ENCODE measurements around the gene PTPRN2.

PTPRN2 gene

DNA sequence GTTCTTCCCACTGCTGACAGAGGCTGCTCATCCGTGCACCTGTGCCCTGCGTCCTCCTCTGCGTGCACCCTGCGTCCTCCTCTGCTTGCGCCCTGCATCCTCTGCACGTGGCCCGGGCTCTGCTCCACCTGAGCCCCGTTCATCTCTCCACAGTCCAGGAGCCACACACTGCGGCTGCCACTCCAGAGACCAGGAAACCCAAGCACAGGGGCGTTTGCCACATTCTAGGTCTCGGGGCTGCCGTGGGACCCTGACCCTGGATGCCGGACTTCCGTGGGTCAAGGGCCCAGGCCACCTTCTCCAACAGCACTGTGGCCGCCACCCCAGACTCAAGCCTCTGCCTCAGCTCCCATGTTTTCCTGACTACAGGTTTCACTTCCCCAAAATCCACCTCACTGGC, 460.4 kb downstream of the PTPRN2 start:
- DNase-seq (ENCODE audit: low read depth in 2 of 2, low spot score in 1 of 2) = no peak

DNA sequence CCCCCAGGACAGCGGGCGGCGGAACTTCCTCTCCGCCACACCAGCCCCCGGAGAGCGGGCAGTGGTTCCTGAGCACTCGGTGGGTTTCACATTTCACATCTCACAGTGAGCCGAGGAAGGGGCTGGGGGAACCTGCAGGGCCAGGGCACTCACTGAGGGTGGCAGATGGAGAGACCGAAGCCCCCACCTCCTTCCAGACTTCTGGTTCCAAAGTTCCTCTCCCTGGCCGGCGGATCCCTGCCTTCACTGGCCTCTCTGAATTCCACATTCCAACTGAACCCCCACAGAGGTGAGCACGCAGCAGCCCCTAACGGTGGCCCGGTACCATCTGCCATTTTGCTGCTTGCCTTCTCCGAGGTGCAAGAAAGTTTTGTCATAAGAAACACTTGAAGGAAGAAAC, 461.0 kb downstream of the PTPRN2 start:
- no peak for DNase-seq (ENCODE audit: low read depth in 2 of 2, low spot score in 1 of 2)

DNA sequence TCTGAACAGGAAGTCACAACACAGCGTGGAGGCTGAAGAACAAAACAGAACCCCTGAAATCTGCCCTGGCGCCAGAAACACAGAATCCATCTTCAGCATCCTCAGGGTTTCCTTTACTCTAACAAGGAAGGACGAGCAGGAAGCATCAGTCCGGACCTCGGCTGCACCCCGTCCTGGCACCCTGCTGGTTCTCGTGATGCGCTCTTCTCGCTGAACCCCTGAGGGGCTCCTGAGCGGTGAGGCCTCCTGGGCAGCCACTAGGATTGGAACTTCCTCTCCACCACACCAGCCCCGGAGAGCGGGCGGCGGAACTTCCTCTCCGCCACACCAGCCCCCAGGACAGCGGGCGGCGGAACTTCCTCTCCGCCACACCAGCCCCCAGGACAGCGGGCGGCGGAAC, 461.9 kb downstream of the PTPRN2 start:
- no peak for DNase-seq (ENCODE audit: low read depth in 2 of 2, low spot score in 1 of 2)

DNA sequence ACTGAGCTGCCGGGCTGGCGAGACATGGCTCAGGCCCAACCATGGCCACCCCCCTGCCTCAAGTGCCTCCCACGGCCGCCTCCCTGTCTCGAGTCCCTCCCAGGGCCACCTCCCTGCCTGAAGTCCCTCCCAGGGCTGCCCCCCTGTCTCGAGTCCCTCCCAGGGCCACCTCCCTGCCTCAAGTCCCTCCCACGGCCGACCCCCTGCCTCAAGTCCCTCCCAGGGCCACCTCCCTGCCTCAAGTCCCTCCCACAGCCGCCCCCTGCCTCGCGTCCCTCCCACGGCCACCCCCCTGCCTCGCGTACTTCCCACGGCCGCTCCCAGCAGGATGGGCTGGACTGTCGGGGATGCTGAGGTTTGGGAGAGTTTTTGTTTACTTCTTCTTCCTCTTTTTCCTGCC, 462.5 kb downstream of the PTPRN2 start:
- no peak for DNase-seq (ENCODE audit: low read depth in 2 of 2, low spot score in 1 of 2)

DNA sequence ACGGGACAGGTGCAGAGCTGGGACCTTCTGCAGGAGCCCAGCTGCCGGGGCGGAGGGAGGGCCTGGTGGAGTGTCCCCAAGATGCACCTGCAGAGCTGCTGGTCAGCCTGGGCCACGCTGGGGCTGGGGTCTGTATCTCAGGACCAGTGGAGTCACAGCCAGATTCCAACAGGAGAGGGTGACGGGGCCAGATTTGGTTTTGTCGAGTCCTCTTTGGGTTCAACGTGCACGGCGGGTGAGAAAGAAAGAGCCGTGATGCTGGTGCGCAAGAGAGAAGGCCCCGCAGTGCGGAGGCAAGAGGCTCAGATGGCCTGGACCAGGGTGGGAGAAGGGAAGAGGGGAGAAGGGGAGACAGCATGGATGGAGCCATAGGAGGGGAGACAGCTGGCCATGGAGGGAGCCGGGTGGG, 462.9 kb downstream of the PTPRN2 start:
- DNase-seq (ENCODE audit: low read depth in 2 of 2, low spot score in 1 of 2) = no peak

DNA sequence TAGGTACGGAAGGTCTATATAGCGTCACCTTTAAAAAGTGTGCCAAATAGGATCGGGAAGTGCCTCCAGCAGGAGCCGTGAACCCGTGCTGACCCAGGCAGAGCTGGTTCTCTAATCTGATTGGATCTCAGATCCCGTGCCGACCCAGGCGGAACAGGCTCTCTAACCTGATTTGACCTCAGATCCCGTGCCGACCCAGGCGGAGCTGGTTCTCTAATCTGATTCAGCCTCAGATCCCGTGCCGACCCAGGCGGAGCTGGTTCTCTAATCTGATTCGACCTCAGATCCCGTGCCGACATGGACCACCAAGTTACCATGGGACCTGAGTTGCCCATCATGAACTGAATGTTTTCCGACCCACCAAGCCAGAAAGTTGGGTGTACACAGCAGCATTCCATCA, 463.9 kb downstream of the PTPRN2 start:
- DNase-seq (ENCODE audit: low read depth in 2 of 2, low spot score in 1 of 2) = no peak

DNA sequence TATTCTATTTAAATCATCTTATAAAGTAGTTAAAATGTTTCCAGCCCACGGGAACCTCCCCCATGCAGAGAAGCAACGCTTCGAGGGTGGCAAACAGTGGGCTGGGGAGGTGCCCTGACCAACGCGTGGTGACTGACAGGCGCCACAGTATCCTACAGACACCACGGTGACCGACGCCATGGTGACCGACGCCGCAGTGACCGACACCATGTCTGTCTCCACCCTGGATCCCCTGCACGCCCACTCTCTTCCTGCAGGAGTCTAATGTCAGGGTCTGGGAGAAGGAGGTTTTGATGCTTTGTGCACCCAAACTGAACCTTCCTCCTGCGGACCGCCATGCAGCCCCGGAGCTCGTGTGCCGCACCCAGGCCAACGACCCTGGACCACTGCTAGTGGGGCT, 464.4 kb downstream of the PTPRN2 start:
- DNase-seq (ENCODE audit: low read depth in 2 of 2, low spot score in 1 of 2) = no peak

DNA sequence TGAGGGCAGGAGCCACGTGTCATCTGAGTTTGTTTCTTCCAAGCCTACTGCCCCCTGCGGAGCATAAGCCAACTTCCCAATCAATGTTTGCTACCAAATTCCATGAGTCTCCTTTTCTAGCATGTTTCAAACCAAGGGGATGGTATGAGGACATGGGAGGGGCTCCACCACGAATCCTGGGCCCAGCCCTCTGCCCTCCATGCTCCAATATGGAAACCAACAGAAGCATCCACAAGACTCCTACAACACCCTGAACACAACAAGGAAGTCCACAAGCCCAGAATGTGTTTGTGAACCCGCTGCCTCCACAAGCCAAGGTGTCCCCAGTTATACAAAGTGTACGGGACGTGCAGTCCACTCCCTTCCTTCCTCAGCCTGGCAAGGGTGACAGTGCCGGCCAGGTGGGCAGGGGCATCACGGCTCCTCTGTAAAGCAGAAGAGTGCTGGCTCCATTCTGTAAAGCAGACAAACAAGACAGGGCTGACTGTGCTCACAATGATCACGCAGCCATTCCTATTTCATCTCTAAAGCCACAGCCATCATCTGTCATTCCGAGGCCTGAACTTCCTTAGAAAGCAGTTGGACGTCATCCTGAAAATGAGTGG, 466.1 kb downstream of the PTPRN2 start:
- no peak for DNase-seq (ENCODE audit: low read depth in 2 of 2, low spot score in 1 of 2)

DNA sequence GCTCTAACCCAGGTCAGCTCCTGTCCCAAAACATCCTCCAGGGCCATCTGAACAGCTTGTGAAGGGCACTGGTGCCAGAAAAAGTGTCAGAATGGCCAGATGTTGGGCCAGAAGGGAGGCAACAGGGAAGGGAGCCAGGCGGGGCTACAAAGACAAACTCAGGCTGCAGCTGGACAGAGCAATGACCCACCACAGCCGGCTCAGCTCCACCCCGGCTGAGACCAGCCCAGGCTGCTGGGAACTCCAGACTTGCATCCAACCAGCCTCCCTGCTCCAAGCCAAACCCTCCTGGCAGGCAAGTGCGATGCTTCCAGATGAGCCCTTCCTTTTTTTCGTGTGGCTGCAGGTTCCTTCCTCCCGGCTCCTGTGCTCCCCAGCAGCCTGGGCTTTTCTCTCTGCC, 466.9 kb downstream of the PTPRN2 start:
- DNase-seq (ENCODE audit: low read depth in 2 of 2, low spot score in 1 of 2) = no peak

DNA sequence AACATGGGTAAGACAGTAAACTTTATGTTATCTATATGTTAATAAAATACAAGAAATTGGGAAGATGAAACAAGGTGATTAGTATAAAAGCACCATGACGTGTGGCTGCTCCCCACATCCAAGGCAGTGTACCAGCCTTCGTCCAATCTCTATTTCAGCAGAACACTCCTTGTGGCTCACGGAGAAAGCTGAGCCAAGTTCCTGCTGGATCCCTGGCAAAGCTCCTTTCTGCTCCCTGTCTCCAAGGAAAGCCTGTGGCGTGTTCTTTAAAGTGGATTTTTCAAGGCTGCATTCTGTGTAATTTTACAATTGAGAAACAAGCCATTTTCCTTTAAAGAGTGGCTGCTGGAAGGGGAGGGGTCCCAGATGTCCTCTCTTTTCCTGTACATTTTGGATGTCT, 467.3 kb downstream of the PTPRN2 start:
- no peak for DNase-seq (ENCODE audit: low read depth in 2 of 2, low spot score in 1 of 2)

DNA sequence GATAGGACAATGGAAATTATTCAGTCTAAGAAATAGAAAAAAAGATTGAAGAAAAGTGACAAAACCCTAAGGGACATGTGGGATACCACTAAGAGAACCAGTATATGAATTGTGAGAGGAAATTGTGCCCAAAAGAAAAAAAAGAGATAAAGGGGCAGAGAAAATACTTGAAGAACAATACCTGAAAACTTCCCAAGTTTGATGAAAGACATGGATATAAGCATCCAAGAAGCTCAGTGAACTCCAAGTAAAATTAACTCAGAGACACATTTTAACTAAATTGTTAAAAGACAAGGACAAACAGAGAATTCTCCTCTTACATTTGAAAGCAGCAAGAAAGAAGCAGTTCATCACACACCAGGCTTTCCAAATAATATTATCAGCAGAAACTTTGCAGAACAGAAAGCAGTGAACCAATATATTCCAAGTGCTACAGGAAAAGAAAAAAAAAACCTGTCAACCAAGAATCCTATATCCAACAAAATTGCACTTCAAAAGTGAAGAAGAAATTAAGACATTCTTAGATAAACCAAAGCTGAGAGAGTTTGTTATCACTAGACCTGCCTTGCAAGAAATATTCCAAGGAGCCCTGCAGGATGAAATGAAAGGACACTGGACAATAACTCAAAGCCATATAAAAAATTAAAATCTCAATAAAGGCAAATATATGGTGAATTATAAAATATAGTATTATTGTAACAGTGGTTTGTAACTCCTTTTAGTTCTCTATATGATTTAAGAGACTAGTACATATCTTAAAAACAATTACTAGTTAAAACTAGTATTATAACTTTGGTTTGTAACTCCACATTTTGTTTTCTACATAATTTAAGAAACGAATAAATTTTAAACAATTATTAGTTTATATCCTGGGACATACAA, 470.0 kb downstream of the PTPRN2 start:
- no peak for DNase-seq (ENCODE audit: low read depth in 2 of 2, low spot score in 1 of 2)

DNA sequence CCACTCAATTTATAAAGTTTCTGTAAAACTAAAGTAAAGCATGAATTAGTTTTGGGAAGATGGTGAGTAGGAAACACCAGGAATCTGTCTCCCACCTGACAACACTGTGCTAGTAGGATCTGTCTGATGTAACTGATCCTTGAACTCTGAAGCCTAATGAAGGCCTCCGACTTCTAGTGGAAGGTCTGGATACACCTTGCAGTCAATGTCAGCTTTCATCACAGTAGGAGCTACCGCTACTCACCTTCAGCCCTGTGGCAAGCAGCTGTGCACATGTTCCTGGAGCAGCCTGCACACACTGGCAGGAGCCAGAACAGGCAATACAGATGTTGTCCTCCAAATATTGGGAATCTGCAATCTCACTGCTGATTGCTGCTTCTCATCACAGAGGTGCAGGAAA, 471.4 kb downstream of the PTPRN2 start:
- DNase-seq (ENCODE audit: low read depth in 2 of 2, low spot score in 1 of 2) = no peak

DNA sequence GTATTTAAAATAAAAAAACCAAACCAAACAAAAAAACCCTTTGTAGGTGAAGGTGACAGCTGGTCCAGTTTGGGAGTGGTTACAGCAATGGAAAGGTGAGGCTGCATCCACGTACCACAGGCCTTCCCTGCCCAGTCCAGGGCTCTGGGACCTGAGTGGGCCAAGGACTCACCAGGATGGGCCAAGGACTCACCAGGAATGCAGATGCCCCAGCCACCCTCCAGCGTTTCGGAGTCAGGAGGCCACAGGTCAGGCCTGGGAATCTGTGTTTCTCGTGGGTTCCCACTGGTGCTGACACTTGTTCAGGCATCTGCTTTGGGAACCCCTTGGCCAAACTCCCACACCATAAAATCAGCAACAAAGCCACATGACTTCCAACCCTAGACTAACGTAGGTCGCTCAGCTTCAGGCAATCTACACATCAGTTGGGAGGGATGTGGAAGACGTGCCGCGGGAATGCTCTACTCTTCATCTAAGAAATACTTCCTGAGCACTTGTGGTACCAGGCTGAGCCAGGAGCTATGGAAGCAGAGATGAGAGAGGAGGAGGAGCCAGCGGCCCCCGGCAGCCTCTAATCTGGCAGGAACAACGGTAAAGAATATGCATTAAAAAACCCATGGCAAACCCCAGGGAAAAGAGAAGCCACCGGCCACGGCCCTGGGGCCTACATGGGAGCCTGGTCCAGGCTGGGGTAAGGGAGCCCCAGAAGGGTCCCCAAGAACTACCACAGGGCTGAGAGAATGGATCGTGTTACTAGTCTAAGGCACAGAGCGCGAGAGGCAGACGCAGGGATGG, 473.4 kb downstream of the PTPRN2 start:
- DNase-seq (ENCODE audit: low read depth in 2 of 2, low spot score in 1 of 2) = no peak

DNA sequence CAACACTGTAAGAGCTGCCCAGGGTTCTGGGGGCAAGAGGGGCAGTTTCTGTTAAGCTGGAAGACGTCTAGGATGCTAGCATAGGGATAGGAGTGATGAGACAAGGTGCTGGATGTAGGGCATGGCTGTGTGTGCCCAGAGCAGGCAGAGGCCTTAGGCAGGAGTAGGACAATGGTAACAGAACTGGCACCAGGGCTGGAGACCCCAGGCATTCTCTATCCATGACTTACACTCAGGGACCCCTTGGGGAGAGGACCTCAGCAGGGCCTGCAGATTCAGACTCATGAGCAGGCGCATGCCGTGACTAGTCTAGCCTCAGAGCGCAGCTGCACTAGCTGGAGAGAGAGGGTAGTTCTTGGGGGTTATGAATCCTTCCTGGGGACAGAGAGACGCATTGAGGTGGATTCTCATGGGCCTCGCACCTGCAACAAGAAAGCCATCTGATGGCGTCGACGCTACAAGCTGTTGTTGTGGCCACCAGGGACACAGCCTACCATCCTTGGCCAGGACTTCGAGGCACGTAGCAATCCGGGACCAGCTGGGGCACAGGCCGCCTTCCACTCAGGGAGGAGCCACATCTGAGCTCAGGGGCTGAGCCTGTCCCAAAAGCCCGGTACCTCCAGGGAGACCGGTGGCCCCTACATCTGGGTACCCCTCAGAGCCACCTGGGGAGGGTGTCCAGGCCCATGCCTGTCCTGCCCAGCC, 474.1 kb downstream of the PTPRN2 start:
- DNase-seq (ENCODE audit: low read depth in 2 of 2, low spot score in 1 of 2) = no peak

DNA sequence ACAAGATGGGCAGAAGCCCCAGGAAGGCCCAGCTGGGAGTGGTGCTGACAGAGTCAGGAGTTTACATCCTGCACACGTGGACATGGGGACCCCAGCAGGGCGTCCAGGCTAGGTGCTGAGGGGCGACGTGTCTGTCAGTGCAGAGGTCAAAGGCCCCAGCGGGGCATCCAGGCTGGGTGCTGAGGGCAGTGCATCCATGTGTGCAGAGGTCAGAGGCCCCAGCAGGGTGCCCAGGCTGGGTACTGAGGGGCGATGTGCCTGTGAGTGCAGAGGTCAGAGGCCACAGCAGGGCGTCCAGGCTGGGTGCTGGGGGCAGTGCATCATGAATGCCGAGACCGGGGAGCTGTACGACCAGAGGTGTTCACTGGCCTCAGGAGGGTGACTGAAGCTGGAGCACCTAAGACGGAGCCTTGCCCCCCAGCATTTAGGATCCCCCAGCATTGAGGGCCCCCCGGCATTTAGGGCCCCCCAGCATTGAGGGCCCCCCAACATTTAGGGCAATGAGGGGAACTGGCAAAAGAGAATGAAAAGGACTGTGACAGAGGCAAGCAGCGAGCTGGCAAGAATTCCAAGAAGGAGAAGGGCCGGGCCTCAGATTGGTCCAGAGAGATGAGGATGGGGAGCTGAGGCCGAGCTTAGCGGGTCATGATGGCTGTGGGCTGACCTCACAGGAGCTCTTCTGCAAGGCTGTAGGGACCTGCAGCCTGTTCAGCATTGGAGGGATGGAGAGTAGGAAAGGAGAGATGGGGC, 474.9 kb downstream of the PTPRN2 start:
- DNase-seq (ENCODE audit: low read depth in 2 of 2, low spot score in 1 of 2) = no peak

DNA sequence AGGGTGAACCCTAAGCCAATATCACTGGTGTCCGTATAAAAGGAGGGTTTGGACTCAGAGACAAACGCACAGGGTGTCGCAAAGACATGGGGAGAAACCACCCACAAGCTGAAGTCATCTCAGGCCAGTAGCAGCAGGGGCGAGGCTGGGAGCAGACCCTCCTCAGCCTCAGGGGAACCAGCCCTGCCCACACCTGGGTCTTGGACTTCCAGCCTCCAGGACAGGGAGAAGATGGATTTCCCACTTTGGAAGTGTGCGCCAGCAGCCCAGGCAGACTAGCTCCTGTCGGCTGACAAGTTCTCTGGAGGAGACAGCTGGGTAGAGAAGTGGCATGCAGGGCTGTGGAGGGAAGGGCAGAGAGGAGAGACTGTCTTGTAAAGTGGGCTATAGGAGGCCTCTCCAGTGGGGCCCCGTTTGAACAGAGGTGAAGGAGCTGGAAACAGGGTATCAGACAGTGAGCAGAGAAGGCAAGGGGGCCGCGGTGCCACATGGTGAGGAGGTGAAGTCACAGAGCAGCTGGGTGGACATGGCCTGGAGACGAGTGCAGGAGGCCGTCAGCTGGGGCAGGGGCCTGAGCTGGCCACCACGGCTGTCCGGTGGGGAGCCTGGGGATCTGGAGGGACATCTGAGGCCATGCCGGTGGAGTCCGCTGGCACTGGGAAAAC, 475.6 kb downstream of the PTPRN2 start:
- no peak for DNase-seq (ENCODE audit: low read depth in 2 of 2, low spot score in 1 of 2)

DNA sequence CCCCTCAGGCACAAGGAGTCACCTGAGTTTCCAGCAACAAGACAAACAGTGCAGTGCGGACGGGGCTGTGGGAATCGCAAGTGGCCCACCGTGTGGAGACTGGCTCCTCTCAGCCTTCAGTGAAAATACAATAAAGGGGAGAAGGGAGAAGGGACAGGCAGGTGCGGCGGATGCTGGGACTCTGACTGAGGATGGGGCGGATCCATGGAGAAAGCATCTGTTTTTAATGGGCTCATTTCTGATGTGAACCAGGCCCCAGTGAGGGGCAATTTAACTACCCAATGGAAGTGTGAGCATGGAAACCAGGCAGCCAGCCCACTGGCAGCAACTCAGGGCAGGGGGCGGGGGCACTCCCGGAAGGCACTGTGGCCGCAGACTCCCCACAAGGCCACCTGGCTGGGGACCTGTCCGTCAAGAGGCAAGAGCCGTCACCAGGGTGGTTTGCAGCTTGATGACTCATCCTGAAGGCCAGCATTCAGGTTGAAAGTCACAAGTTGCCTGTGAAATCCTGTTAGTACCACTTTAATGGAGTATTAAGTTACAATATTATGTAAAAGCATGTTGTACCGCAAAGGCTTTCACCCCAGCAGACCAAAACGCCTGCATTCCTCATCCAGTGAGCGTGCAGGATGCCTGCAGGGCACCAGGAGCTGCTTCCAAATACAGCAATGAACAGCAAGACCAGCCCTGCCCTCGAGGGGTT, 476.4 kb downstream of the PTPRN2 start:
- DNase-seq (ENCODE audit: low read depth in 2 of 2, low spot score in 1 of 2) = no peak

DNA sequence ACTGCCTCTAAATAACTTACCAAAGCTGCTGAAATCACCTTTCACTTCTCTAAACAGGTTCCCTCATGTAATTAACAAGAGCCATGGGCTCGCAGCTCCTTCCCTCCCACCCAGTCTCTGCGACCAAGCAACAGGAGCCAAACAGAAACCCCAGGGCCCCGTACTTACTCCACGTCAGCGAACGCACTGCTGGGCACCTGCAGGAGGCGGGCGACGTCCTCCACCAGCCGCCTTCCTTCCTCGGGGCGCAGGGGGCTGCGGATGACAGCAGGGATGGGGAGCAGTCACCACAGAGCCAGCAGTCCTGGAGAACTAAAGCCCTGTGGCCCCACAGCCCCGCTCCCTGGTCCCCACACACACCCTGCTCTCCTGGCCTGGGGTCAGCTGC, 477.0 kb downstream of the PTPRN2 start:
- DNase-seq (ENCODE audit: low read depth in 2 of 2, low spot score in 1 of 2) = no peak

DNA sequence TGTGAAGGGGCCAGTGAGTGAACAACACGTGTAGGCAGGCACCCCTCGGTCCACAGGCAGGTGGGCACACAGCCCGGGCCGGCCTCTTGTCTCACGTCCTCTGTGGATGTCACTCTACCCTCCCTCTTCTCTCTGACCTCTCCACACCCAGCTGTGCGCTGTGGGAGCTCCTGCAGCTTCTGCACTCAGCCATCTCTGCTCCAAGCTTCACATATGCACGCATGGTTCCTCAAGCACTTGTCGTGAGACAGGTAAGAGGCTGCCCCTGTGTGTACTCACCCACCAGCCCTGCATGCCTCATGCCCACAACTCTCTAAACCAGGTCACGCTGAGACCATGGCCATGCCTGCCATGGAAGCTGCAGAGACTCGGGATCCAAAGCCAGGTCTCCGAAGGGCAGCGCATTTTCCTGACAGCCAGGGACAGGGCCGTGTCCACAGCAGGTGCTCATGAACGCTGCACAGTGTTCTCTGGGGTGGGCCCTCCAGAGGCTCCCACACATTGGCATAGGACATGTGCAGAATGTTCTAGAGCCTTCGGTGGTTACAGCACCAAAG, 477.5 kb downstream of the PTPRN2 start:
- no peak for DNase-seq (ENCODE audit: low read depth in 2 of 2, low spot score in 1 of 2)

All from stimulated activated CD8-positive, alpha-beta memory T cell treated with anti-CD3 and anti-CD28 coated beads, Interleukin-4, amount 100 ng/mL, for 4 hours (primary cell).